UCSD-AML1 (cell line): Measurements from ENCODE around the gene TRAF7.

ENCODE experiments used
- DNase-seq: peaks from one replicate; lab custom pipeline; 2025; ENCODE audit not compliant: unreplicated experiment; lab: John Stamatoyannopoulos, UW

Gene TRAF7

DNA sequence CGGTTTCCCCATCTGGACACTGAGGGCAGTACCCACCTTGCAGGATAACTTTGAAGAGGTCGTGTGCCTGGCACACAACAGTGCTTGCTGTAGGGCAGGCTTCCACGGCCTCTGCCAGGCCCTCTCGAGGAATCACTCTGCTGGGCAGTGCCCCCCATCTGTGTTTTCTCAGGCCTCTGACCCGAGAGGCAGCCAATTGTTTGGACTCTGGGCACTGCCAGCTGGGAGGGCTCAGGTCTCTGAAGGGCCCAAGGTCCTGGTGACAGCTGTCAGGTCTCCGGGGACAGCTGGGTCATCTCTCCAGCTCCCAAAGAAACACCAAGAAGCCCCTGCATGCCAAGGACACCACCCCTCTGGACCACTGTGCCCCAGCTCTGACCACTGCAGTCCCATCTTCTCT is 8.2 kb upstream of the TRAF7 start:
- no peak for DNase-seq

DNA sequence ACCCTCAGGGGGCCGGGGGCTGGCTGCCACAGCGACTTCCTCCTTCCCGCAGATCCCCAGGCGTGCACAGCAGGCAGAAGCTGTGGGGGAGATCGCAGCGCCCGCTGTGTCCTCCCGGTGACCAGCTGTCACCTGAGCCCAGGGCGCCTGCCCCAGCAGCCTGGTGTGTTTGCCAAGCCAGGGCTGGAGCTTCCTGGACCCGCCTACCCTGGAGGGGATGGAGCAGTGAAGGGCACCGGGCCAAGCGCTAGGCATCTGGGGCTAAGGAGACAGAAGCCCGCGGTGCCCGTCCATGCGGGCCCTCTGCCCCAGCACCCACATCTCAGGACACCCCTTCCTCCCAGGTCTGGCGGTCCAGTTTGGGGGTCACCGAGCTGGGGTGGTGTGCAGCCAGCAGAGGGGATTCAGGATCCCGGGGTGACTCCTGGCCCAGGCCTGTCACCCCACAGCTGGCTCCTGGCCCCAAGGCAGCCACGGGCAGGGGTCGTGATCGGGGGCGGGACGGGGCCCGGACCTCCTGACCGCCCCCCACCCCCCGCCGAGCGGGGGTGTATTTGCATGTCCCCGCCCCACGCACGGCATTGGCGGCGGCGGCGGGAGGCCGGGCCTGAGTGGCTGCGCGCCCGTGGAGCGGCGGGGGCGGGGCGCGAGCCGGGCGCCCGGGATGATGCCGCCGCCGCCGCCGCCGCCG is 7.5 kb upstream of the TRAF7 start, which contains the start of gene RAB26:
Gene RAB26 (plus strand): TSS at position 645 of the 691 bp plus-strand sequence. CDS start 159 bp downstream, outside the sequence.
- DNase-seq, result peak; percentile 55

DNA sequence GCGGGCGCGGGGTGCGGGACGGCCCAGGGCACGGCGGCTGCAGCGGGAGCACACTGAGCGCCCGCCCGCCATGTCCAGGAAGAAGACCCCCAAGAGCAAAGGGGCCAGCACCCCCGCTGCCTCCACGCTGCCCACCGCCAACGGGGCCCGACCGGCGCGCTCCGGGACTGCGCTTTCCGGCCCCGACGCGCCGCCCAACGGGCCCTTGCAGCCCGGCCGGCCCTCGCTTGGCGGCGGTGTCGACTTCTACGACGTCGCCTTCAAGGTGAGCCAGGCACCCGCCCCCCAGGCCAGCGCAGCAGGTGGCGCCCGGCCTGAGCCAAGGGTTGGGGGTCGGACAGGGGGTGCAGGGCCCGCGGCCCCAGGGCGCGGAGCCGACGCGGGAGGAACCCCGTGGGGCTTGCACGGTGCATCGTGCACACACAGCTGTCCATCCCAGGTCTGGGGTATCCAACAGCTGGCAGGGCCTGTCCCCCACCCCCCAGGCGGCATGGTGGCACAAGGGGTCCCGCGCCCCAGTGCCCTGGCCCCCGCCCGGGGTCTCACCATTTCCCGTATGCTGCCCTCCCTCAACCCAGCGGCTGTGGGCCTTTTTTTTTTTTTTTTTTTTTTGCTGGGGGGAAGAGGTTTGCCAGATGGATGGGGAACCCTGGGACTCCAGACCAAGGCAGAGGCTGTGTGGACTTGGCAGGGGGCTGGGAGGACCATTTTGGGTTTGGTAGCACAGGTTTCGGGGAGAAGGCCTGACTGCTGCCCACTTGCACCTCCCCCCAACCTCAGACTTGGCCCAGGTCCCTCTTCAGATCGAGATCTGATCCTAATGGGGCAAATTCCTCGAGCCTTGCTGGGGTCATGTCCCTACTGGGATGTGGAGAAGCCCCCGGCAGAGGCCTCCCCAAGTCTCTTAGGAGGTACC is 6.6 kb upstream of the TRAF7 start:
- no peak for DNase-seq

GRCh38 chr16:2149630-2150417 is 5.8 kb upstream of the TRAF7 start:
- no peak for DNase-seq

- DNase-seq, result no peak
These were observed 5.0 kb upstream of the TRAF7 start for GRCh38 chr16:2150418-2151187.

GRCh38 chr16:2151188-2152091 is 4.1 kb upstream of the TRAF7 start:
- DNase-seq, result no peak

DNA sequence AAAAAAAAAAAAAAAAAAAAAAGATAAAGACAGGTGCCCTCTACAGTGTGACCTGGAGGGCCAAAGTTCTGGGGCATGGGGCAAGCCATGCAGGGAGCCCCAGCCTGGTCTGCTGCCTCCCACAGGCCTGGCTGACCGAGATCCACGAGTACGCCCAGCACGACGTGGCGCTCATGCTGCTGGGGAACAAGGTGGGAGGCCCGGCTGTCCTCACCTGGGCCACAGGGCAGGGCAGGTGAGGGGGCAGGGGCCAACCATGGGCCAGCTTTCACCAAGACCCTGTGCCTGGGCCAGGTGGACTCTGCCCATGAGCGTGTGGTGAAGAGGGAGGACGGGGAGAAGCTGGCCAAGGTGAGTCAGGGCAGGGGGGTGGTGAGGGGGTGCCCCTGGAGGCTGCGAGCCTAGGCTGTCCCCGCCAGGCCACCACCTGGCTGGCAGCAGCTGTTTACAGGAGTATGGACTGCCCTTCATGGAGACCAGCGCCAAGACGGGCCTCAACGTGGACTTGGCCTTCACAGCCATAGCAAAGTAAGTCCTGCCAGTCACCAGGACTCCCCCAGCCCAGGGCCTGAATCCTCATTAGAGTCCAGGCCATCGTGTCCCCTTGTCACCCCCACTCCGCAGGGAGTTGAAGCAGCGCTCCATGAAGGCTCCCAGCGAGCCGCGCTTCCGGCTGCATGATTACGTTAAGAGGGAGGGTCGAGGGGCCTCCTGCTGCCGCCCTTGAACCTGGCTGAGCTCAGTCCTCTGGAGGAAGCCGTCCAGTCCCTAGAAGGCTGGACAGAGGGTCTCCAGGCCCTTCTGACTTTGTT is 2.7 kb upstream of the TRAF7 start:
- peak; percentile 59 for DNase-seq

GRCh38 chr16:2154533-2155090 is 970 bp upstream of the TRAF7 start:
- DNase-seq, result no peak

DNA sequence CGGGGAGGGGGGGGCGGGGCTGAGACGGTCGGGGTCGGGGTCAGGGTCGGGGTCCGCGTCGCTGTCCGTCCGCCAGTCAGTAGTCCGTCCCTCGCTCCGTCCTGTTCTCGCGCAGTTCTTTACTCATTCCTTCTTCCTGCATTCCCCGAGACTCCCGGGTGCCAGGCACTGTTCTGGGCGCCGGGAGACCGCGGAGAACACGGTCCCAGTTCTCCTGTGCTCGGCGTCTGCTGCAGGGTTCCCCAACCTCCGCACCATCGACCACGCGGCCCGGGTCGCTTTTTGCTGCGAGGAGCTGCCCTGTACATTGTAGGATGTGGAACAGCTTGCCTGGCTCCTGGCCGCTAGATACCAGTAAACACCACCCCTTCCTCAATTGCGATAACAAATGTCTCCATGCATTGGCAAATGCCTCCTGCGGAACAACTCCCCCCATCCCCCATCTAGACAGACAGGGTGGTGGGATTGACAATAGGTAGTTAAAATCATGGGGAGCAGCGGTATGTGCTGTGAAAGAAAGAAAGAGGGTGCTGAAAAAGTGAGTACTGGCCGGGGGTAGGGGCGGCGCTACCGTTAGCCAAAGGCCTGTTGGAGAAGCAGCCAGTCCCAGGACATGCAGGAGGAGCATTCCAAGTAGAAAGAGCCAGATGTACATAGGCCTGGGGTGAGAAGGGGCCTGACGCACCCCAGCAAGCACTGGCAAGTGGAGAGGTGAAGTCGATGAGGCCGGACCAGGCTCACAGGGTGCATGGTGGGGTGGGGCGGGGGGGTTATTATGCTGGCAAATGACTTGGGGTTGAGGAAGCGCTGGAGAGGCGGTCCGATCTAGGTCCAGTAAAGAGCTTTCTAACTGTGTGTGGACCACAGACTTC is 631 bp downstream of the TRAF7 start:
- peak; percentile 51 for DNase-seq

DNA sequence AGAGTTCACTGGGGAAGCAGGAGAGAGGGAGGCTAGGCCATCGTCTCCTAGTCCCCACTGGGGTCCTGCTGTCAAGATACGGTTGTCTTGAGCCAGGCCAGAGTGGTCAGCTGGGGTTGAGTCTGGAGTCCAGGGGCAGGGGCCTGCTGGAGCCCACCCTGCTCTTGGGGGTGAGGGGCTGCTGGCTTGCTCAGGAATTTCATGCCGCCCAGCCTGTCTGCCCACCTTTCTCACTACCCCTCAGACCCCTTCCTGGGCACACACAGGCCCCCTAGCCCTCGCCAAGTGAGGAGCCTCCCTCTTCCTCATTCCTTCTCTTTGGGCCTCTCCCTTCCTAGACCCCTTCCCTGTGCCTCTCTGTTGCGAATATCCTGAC is 1.3 kb downstream of the TRAF7 start:
- DNase-seq, result no peak

- DNase-seq, result no peak
These were observed 2.1 kb downstream of the TRAF7 start for GRCh38 chr16:2157480-2158261.

DNA sequence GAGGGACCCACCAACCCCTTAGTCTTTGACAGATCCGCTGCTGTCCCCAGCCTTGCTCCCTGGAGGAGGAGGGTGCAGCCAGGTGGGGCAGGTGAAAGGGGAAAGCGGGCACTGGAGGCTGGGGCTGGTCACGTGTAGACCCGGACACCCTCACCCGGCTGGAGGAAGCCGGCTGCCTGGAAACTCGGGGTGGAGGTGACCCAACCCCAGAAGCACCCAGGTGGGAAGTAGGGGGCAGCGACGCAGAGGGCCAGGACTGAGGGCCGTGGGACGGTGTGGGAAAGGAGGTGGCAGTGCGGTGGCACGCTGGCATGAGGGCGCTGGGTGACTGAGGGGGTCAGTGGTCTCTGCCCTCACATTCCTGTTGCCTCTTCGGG is 2.7 kb downstream of the TRAF7 start:
- DNase-seq, result no peak

DNA sequence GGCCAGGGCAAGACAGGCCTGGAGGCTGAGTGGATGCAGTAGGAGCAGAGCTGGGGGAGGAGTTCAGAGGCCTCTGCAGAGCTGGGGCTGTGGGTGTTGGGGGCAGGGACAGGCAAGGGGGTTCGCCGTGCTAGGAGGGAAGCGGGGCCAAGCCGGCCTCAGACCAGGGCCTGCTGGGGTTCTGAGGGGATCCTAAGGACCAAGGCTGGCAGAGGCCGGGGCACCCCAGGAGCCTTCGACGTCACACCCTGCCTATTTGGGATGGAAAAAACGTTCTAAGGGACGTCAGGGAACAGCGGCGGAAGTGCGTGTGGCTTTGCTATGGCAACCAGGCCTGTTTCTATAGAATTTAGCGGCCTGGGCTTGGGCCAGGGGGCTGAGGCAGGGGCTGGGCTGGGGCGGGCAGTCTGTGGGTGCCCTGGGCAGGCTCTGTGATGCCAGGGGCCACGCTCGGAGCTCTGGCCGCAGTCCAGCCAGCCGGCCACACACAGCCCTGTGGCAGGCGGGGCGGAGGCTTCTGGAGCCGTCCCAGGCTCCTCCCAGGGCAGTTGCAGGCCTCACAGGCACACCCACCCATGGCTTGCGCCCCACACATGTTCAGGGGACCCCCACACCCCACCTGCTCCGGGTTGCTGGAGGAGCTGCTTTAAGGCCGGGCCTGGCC is 3.7 kb downstream of the TRAF7 start:
- no peak for DNase-seq

DNA sequence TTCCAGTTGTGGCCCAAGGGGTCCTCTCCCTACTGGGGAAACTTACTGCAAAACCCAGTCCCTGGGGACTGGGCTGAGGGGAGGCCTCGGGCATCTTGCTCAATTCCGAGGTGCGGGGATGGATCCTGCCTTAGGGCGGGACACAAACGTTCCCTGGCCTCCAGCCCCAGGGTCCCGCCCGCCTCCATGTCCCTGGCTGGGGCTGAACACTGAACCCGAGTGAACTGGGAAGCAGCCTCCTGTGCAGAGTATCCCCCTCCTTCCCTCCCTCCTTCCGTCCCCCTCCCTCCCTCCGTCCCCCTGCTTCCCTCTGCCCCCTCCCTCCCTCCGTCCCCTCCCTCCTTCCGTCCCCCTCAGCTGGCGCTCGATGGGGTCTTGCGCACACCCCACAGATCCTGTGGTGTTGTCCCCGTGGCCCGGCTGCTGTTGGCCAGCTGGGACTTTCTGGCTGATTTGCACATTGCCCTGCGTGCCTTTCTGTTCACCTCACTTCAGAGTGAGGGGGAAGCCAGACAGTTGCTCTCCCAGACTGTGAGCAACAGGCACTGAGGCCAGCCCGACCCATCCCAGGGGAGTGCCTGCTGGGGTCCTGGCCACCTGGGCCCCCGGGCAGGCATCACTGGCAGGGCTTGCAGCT is 5.5 kb downstream of the TRAF7 start:
- DNase-seq, result no peak

GRCh38 chr16:2161911-2162310 is 6.3 kb downstream of the TRAF7 start:
- DNase-seq, result no peak

DNA sequence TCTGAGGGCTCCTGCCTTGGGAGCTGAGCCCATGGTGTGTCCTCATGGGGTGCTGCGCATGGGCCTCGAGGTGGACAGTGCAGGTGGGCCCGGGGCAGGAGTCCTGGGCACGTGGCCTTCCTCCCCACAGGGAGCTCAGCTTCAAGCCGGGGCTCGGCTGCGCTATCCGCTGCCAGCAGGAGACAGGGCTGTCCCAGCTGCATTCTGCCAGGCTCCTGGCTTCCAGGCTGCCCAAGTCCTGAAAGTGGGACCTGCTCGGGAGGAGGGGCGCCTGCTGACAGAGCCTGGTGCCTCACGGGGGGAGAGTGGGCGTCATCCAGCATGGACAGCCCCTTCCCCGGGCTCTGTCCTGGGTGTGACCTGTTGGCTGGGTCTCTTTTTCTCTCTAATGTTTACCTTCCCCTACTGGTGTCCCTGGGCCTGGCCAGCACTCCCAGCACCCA is 7.1 kb downstream of the TRAF7 start:
- no peak for DNase-seq
